C4-2B (cell line): ENCODE data around the gene MINDY2.

Experiments used
- ZFX ChIP-seq: fragments of 450-650 bp; IDR thresholded peaks from 2 replicates; pipeline ENCODE4 v1.6.1; 2017
- TF ChIP-seq, protein P1 (sequence below): fragments of 450-650 bp; conservative IDR thresholded peaks from 2 replicates; pipeline ENCODE4 v1.5.1; 2017; ENCODE audit warnings: mild to moderate bottlenecking

DNA sequence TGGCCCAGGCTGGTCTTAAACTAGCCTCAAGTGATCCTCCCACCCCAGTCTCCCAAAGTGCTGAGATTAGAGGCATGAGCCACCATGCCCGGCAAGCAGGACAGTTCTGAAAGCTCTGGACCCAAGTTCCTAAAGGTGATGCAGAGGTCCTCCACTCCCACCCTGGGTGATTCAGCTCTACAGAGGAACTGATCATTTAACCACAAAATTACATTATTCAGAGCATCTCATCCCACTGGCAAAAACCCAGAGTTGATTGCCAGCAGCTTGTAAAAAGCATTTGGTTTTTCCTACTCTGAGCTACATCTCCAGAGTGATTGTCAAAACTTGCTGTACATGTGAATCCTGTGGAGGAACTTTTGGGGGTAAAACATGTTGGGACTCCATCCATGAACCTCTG, 102.2 kb downstream of the MINDY2 start:
- TF ChIP-seq, protein P1, sequence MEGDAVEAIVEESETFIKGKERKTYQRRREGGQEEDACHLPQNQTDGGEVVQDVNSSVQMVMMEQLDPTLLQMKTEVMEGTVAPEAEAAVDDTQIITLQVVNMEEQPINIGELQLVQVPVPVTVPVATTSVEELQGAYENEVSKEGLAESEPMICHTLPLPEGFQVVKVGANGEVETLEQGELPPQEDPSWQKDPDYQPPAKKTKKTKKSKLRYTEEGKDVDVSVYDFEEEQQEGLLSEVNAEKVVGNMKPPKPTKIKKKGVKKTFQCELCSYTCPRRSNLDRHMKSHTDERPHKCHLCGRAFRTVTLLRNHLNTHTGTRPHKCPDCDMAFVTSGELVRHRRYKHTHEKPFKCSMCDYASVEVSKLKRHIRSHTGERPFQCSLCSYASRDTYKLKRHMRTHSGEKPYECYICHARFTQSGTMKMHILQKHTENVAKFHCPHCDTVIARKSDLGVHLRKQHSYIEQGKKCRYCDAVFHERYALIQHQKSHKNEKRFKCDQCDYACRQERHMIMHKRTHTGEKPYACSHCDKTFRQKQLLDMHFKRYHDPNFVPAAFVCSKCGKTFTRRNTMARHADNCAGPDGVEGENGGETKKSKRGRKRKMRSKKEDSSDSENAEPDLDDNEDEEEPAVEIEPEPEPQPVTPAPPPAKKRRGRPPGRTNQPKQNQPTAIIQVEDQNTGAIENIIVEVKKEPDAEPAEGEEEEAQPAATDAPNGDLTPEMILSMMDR, result no peak
- no peak for TF ChIP-seq ZFX
